ENCODE results near the gene ERVK3-1.

DNA sequence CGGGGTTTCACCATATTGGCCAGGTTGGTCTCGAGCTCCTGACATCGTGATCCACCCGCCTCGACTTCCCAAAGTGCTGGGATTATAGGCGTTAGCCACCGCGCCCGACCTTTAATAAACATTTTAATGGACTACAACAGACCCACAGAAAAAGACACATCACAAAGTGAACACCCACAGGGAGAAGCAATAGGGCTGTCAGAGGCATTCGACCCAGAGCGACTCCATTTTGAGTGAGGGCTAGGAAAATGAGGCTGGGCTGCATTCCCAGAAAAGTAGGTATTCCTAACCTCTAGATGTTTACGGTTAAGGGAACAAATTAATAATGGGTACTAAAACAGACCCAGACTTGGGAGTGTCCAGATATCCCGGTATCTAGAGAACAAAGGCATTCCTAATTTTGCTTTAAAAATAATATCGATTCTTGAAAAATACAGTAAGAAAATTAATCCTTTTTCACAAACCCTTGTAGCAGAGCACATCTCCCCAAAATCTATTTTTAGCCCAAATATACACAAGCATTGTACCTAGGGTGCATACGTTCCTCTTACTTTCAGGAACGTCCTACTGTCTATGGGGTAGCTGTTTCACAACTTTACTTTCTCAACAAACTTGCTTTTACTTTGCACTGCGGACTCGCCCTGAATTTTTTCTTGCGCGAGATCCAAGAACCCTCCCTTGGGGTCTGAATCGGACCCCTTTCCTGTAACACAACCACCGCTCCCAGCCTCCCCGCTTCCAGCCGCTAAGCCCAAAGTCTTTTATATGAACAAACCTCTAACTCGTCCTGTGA lies 27.2 kb upstream of the ERVK3-1 start:
- TF ChIP-seq, protein P1, sequence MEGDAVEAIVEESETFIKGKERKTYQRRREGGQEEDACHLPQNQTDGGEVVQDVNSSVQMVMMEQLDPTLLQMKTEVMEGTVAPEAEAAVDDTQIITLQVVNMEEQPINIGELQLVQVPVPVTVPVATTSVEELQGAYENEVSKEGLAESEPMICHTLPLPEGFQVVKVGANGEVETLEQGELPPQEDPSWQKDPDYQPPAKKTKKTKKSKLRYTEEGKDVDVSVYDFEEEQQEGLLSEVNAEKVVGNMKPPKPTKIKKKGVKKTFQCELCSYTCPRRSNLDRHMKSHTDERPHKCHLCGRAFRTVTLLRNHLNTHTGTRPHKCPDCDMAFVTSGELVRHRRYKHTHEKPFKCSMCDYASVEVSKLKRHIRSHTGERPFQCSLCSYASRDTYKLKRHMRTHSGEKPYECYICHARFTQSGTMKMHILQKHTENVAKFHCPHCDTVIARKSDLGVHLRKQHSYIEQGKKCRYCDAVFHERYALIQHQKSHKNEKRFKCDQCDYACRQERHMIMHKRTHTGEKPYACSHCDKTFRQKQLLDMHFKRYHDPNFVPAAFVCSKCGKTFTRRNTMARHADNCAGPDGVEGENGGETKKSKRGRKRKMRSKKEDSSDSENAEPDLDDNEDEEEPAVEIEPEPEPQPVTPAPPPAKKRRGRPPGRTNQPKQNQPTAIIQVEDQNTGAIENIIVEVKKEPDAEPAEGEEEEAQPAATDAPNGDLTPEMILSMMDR (IDR thresholded peaks at IDR 0.05): no peak
- no peak for TF ChIP-seq POLR2A (IDR thresholded peaks at IDR 0.05)
